ENCODE results near the gene HNRNPA3.
A peak's percentile ranks its signal among the peaks of the same experiment; 100 is the strongest.

Gene HNRNPA3

DNA sequence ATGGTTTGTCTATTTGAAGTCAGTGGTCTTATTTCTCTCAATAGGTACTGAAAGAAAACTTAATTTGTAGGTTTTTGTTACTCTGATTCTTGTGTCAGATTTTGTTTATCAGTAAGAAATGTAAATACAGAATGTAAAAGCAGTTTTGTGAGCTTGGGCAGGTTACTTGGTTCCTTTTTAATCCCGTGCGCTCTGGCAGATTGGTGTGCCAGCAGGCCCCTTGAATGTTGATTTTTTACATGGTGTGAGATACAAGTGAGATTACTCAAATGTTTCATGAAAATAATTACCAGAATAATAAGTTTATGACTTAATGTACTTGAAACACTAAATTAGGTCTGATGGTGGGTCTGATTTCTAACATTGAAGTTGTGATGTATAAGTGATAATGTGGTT is 13.4 kb downstream of the HNRNPA3 start:
- Mint-ChIP-seq H3K27ac (peak overlapping the region; percentile 57), H3K4me3 (no peak overlapping the region), H3K36me3 (ENCODE audit: low read depth) (peaks cover 76% of the 10 kb centered on the region), H3K4me1 (peaks cover 15% of the 10 kb centered on the region), H3K27me3 (ENCODE audit: low read depth, poor library complexity) (no peaks in the 10 kb centered on the region), H3K9me3 (no peaks in the 10 kb centered on the region)
- TF ChIP-seq, protein P1, sequence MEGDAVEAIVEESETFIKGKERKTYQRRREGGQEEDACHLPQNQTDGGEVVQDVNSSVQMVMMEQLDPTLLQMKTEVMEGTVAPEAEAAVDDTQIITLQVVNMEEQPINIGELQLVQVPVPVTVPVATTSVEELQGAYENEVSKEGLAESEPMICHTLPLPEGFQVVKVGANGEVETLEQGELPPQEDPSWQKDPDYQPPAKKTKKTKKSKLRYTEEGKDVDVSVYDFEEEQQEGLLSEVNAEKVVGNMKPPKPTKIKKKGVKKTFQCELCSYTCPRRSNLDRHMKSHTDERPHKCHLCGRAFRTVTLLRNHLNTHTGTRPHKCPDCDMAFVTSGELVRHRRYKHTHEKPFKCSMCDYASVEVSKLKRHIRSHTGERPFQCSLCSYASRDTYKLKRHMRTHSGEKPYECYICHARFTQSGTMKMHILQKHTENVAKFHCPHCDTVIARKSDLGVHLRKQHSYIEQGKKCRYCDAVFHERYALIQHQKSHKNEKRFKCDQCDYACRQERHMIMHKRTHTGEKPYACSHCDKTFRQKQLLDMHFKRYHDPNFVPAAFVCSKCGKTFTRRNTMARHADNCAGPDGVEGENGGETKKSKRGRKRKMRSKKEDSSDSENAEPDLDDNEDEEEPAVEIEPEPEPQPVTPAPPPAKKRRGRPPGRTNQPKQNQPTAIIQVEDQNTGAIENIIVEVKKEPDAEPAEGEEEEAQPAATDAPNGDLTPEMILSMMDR (IDR thresholded peaks at IDR 0.05), result no peak
- no peak for DNase-seq

DNA sequence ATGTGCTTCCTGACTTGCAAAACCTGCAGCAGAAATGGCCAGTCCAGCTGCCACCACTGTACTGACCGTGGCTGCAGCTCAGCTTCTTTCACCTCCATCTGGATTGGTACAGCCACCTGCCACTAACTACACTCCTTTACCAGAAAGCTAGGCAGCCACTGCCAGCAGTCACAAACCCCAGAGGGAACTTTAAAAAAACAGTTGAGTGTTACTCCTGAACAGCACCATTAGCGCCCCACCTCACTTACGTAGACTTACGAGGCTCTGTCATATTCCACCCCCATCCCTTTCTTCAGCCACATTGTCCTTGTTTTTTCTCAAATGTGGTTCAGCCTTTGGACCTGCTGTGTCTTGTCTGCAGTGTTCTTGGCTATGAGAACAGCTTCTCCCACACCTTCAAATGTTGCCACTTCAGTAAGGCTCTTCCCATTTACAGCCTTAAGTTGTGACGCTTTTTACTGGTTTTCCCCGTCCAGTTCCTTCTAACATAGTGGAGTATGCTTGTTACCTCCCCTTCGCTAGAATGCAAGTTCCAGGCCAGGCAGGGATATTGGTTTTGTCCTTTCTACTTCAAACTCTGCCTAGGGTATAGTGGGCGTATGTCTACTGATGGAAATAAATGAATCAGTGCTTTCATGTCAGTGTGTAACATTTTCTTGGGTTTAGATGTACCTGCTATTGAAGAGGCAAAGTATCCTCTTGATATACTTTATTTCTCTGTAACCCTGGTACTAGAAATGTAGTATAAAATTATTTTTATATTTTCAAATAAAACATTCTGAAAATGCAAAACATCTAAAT is 17.0 kb downstream of the HNRNPA3 start:
- Mint-ChIP-seq H3K4me3 (no peak overlapping the region), H3K4me1 (peaks cover 15% of the 10 kb centered on the region), H3K27ac (peak overlapping the region; percentile 68), H3K9me3 (no peaks in the 10 kb centered on the region), H3K27me3 (ENCODE audit: low read depth, poor library complexity) (no peaks in the 10 kb centered on the region), H3K36me3 (ENCODE audit: low read depth) (peaks cover 73% of the 10 kb centered on the region)
- TF ChIP-seq, protein P1 (IDR thresholded peaks at IDR 0.05), result no peak
- DNase-seq, result no peak

DNA sequence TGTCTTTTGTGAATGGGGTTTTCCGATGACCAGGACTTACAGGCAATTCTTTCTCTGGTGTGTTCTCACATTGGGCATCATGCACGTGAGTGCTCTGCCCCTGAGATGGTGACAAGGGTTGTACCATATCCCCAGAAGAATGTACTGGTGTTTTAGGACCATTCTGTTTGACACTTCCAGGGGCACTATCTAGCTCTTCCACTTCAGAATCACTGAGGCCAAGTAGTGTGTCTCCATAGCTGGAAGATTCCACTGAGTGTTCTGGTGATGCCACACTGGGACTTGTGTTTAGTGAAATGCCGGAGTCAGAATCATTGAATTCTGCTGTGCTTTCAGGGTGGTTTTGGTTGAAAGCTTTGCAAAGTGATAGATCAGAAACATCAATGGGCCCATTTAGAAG is 18.7 kb downstream of the HNRNPA3 start:
- H3K27me3 Mint-ChIP-seq (ENCODE audit: low read depth, poor library complexity), result no peaks in the 10 kb centered on the region
- peaks cover 72% of the 10 kb centered on the region for H3K36me3 Mint-ChIP-seq (ENCODE audit: low read depth)
- peaks cover 15% of the 10 kb centered on the region for H3K4me1 Mint-ChIP-seq
- no peak for DNase-seq
- TF ChIP-seq, protein P1 (IDR thresholded peaks at IDR 0.05), result no peak
- peak overlapping the region; percentile 64 for H3K27ac Mint-ChIP-seq
- H3K9me3 Mint-ChIP-seq, result no peaks in the 10 kb centered on the region
- no peak overlapping the region for H3K4me3 Mint-ChIP-seq

DNA sequence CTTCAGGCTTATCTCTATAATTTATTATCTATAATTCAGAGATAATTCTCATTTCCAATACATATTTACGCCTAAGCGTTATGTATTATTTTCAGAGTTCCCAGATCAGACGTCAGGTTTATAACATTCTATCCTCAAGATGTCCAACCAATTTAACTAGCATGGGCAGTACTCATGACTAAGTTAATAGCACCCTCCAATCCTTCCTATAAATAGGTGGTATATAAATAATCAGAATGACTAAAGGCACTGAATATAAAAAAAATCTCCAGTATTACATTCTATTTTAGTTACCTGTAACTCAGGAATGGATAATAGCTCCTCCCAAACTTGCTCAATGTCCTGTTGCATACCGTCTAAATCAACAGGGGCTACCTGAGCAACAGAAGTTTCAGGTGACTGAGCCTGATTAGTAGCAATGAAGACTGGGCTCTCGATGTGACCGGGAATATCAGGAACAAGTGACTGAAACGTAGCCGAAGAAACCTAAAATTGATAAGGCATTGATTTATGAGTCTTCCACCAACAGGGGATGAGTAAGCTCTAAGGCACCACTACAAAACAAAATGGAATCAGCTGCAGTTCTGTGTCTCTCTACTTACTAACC is 19.6 kb downstream of the HNRNPA3 start:
- Mint-ChIP-seq H3K27me3 (ENCODE audit: low read depth, poor library complexity) (no peaks in the 10 kb centered on the region), H3K4me3 (no peak overlapping the region), H3K27ac (no peak overlapping the region), H3K36me3 (ENCODE audit: low read depth) (peaks cover 63% of the 10 kb centered on the region), H3K4me1 (peaks cover 14% of the 10 kb centered on the region), H3K9me3 (no peaks in the 10 kb centered on the region)
- TF ChIP-seq, protein P1 (IDR thresholded peaks at IDR 0.05), result no peak
- DNase-seq, result no peak

DNA sequence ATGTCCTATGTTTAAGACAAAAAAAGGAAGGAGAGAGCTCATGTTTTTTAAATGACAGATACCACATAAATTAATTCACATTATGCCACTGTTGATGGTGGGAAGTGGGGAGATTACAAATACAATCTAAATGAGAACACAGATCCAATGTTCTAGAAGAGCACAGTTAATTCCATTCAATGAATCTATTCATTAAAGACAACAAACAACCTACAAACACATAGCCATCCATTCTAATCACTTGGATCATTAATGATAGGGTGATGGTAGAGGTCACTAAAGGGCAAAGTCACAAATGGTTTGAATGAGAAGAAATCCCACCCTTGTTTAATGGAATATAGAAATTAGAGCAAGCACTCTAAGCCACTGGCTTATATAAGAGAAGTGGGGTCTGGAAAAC is 21.7 kb downstream of the HNRNPA3 start:
- H3K4me1 Mint-ChIP-seq, result peaks cover 3% of the 10 kb centered on the region
- H3K27ac Mint-ChIP-seq, result no peak overlapping the region
- H3K27me3 Mint-ChIP-seq (ENCODE audit: low read depth, poor library complexity), result no peaks in the 10 kb centered on the region
- TF ChIP-seq, protein P1 (IDR thresholded peaks at IDR 0.05), result no peak
- H3K9me3 Mint-ChIP-seq, result no peaks in the 10 kb centered on the region
- DNase-seq, result no peak
- H3K36me3 Mint-ChIP-seq (ENCODE audit: low read depth), result peaks cover 52% of the 10 kb centered on the region
- no peak overlapping the region for H3K4me3 Mint-ChIP-seq

Data from nephron progenitor cell (in vitro differentiated cells).